Measurements from ENCODE around the gene LSM4.

LSM4 gene

GRCh38 chr19:18281082-18282020 lies 41.5 kb downstream of the LSM4 start, which contains the start of gene JUND (continued):
- TF ChIP-seq PRDM10 (tag by site-specific recombination; IDR thresholded peaks at IDR 0.05): no peak
- TF ChIP-seq ZBTB6 (tag by site-specific recombination; IDR thresholded peaks at IDR 0.05): peak; percentile 72; the same call in 1 of the 2 replicates
- TF ChIP-seq GLIS1 (tag by site-specific recombination; IDR thresholded peaks at IDR 0.05): peak; percentile 77
- 0 out of 2 replicates have a peak, but pooled peaks have one; percentile 36 for TF ChIP-seq ZNF677 (tag by site-specific recombination; IDR thresholded peaks at IDR 0.05)
- TF ChIP-seq ZNF169 (tag by site-specific recombination; IDR thresholded peaks at IDR 0.05): peak; percentile 83; the same call in 1 of the 2 replicates
- TF ChIP-seq KLF8 (tag by site-specific recombination; IDR thresholded peaks at IDR 0.05): peak; percentile 63; the same call in 1 of the 2 replicates
- TF ChIP-seq ZNF660 (tag by site-specific recombination; IDR thresholded peaks at IDR 0.05): peak; percentile 56; the same call in 1 of the 2 replicates
- TF ChIP-seq ZNF600 (tag by site-specific recombination; IDR thresholded peaks at IDR 0.05): no peak
- peak; percentile 72 for TF ChIP-seq SP2 (tag by site-specific recombination; IDR thresholded peaks at IDR 0.05)
- TF ChIP-seq ZNF184 (tag by site-specific recombination; IDR thresholded peaks at IDR 0.05): 0 out of 2 replicates have a peak, but pooled peaks have one; percentile 22
- peak; percentile 70; the same call in 1 of the 2 replicates for TF ChIP-seq KLF10 (tag by site-specific recombination; IDR thresholded peaks at IDR 0.05)
- TF ChIP-seq, protein P1, sequence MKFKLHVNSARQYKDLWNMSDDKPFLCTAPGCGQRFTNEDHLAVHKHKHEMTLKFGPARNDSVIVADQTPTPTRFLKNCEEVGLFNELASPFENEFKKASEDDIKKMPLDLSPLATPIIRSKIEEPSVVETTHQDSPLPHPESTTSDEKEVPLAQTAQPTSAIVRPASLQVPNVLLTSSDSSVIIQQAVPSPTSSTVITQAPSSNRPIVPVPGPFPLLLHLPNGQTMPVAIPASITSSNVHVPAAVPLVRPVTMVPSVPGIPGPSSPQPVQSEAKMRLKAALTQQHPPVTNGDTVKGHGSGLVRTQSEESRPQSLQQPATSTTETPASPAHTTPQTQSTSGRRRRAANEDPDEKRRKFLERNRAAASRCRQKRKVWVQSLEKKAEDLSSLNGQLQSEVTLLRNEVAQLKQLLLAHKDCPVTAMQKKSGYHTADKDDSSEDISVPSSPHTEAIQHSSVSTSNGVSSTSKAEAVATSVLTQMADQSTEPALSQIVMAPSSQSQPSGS (tag by site-specific recombination; IDR thresholded peaks at IDR 0.05; ENCODE audit: low read depth): peak; percentile 96
- TF ChIP-seq ZNF555 (tag by site-specific recombination; conservative IDR thresholded peaks at IDR 0.05): no peak
- TF ChIP-seq ZIC2 (tag by site-specific recombination; IDR thresholded peaks at IDR 0.05): peak; percentile 13; the same call in 1 of the 2 replicates
- TF ChIP-seq KLF17 (tag by site-specific recombination; IDR thresholded peaks at IDR 0.05): peak; percentile 13; the same call in 1 of the 2 replicates
- TF ChIP-seq ZNF621 (tag by site-specific recombination; IDR thresholded peaks at IDR 0.05): no peak
- peak; percentile 66 for TF ChIP-seq SP3 (tag by site-specific recombination; IDR thresholded peaks at IDR 0.05)
- TF ChIP-seq, protein P2, sequence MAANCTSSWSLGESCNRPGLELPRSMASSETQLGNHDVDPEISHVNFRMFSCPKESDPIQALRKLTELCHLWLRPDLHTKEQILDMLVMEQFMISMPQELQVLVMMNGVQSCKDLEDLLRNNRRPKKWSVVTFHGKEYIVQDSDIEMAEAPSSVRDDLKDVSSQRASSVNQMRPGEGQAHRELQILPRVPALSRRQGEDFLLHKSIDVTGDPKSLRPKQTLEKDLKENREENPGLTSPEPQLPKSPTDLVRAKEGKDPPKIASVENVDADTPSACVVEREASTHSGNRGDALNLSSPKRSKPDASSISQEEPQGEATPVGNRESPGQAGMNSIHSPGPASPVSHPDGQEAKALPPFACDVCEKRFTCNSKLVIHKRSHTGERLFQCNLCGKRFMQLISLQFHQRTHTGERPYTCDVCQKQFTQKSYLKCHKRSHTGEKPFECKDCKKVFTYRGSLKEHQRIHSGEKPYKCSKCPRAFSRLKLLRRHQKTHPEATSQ (tag by site-specific recombination; IDR thresholded peaks at IDR 0.05): peak; percentile 62; the same call in 1 of the 2 replicates
- peak; percentile 63 for TF ChIP-seq ZBTB26 (tag by site-specific recombination; optimal IDR thresholded peaks at IDR 0.05)
- TF ChIP-seq HOXC10 (CRISPR knock-in tag; IDR thresholded peaks at IDR 0.05): peak; percentile 25; the same call in 1 of the 2 replicates
- TF ChIP-seq ZFP37 (tag by site-specific recombination; IDR thresholded peaks at IDR 0.05): no peak
- peak; percentile 65; the same call in 1 of the 2 replicates for TF ChIP-seq ZFHX2 (tag by site-specific recombination; conservative IDR thresholded peaks at IDR 0.05)
- peak; percentile 92 for TF ChIP-seq PBX3 (CRISPR knock-in tag; IDR thresholded peaks at IDR 0.05)
- TF ChIP-seq ZNF561 (tag by site-specific recombination; IDR thresholded peaks at IDR 0.05; ENCODE audit: borderline replicate concordance): peak; percentile 58; the same call in 1 of the 2 replicates
- TF ChIP-seq, protein P3, sequence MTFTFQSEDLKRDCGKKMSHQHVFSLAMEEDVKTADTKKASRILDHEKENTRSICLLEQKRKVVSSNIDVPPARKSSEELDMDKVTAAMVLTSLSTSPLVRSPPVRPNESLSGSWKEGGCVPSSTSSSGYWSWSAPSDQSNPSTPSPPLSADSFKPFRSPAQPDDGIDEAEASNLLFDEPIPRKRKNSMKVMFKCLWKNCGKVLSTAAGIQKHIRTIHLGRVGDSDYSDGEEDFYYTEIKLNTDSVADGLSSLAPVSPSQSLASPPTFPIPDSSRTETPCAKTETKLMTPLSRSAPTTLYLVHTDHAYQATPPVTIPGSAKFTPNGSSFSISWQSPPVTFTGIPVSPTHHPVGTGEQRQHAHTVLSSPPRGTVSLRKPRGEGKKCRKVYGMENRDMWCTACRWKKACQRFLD (tag by site-specific recombination; IDR thresholded peaks at IDR 0.05): no peak
- TF ChIP-seq ZNF596 (tag by site-specific recombination; IDR thresholded peaks at IDR 0.05): peak; percentile 65
